DOHH2 (cell line): ENCODE results near the gene TOGARAM1.

Source experiments
- H3F3A ChIP-seq: fragments of 200-600 bp; sonication (generic), shearing (Covaris generic); 2 replicates; pipeline ENCODE4 v1.6.0; 2016; ENCODE audit warnings: antibody characterized with exemption, mild to moderate bottlenecking; ENCODE audit not compliant: control insufficient read depth, insufficient read depth
- H3K27ac ChIP-seq: fragments of 200-600 bp; sonication (generic); 2 replicates; pipeline ENCODE4 v1.5.1; 2014; ENCODE audit warnings: low read depth, mild to moderate bottlenecking, low read length, moderate library complexity
- H3K27me3 ChIP-seq: fragments of 200-600 bp; sonication (generic); 2 replicates; pipeline ENCODE4 v1.6.1; 2014; ENCODE audit warnings: mild to moderate bottlenecking, low read length, mixed read lengths; ENCODE audit not compliant: control insufficient read depth
- H3K36me3 ChIP-seq: fragments of 200-600 bp; sonication (generic); 2 replicates; pipeline ENCODE4 v1.6.1; 2014; ENCODE audit warnings: mild to moderate bottlenecking, low read length, moderate library complexity, mixed read lengths; ENCODE audit not compliant: control insufficient read depth
- H3K4me1 ChIP-seq: fragments of 200-600 bp; sonication (generic); 2 replicates; pipeline ENCODE4 v1.6.1; 2014; ENCODE audit warnings: mild to moderate bottlenecking, low read length, mixed read lengths; ENCODE audit not compliant: control insufficient read depth
- H3K4me2 ChIP-seq: fragments of 200-600 bp; sonication (generic); 2 replicates; pipeline ENCODE4 v1.6.0; 2014; ENCODE audit warnings: mild to moderate bottlenecking, low read length, moderate library complexity
- H3K4me3 ChIP-seq: fragments of 200-600 bp; sonication (generic); 2 replicates; pipeline ENCODE4 v1.5.1; 2014; ENCODE audit warnings: mild to moderate bottlenecking, low read length, mixed read lengths
- H3K79me2 ChIP-seq: fragments of 200-600 bp; sonication (generic); 2 replicates; pipeline ENCODE4 v1.6.1; 2014; ENCODE audit warnings: mild to moderate bottlenecking, low read length, mixed read lengths; ENCODE audit not compliant: control insufficient read depth
- H3K9me2 ChIP-seq: fragments of 200-600 bp; sonication (generic); replicated peaks from 2 replicates; pipeline ENCODE4 v1.6.1; 2014; ENCODE audit warnings: mild to moderate bottlenecking, low read length, mixed read lengths; ENCODE audit not compliant: control insufficient read depth
- H3K9me3 ChIP-seq: fragments of 200-600 bp; sonication (generic); 2 replicates; pipeline ENCODE4 v1.6.1; 2014; ENCODE audit warnings: antibody characterized with exemption, low read length, mixed read lengths; ENCODE audit not compliant: control insufficient read depth, insufficient read depth
- H4K20me1 ChIP-seq: fragments of 200-600 bp; sonication (generic); 2 replicates; pipeline ENCODE4 v1.6.0; 2014; ENCODE audit warnings: low read depth, mild to moderate bottlenecking, antibody characterized with exemption, low read length, moderate library complexity; ENCODE audit not compliant: control insufficient read depth, insufficient read depth
- CTCF ChIP-seq: fragments of 200-600 bp; sonication (generic); IDR thresholded peaks from one replicate; pipeline ENCODE4 v1.5.1; 2014; ENCODE audit warnings: antibody characterized with exemption, mild to moderate bottlenecking, low read depth, low read length; ENCODE audit not compliant: poor library complexity, severe bottlenecking
- EZH2phosphoT487 ChIP-seq: fragments of 200-600 bp; sonication (generic); IDR thresholded peaks from 2 replicates; pipeline ENCODE4 v1.6.1; 2017; ENCODE audit warnings: borderline replicate concordance, mild to moderate bottlenecking, antibody characterized with exemption, low read length, moderate library complexity, mixed read lengths

Gene TOGARAM1

DNA sequence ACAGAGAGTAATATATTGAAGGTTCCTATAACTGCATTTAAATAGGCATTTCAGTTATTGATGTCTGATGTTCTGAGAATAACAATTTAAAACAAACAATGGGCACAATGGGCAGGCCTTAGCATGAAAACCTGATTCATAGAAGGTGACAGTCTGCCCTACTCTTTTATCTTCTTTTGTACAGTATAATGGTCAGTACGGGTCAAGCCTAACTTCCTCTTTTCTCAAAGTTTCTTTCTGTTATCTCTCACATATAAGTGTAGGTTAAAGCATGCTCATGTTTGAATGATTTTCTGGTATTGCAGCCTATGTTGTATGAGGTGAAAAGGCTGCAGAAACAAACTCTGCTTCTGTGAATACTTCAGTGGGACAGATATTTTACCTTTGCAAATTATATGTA lies 158.1 kb downstream of the TOGARAM1 start:
- Histone ChIP-seq H3K9me3 (no peaks in the 10 kb centered on the region), H3K9me2 (no peaks in the 10 kb centered on the region), H3K79me2 (0 out of 2 replicates have a peak, but pooled peaks cover 2% of the 10 kb centered on the region), H3K4me1 (no peaks in the 10 kb centered on the region), H3K27ac (no peak overlapping the region), H4K20me1 (no peaks in the 10 kb centered on the region), H3K4me3 (no peak overlapping the region), H3K36me3 (peaks cover 86% of the 10 kb centered on the region), H3K27me3 (no peaks in the 10 kb centered on the region), H3K4me2 (no peak overlapping the region), H3F3A (peaks cover 7% of the 10 kb centered on the region; the same call in 1 of the 2 replicates)
- TF ChIP-seq CTCF: no peak
- no peak for TF ChIP-seq EZH2phosphoT487

DNA sequence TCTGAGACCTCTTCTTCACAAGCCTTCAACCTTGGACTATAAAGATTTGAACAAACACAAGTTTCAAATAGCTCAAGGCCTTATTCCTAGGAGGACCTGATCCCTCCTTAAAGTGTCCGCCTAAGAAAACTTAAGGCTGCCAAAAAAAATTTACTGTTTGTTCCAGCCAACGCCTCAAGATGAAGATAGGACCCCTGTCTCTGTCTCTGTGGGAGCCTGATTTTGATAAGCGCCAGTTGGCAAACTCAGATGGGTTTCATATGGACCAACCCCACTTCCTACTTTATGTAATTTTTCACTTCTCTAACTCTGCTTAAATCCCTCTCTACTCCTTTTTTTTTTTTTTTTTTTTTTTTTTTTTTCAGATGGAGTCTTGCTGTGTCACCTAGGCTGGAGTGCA lies 161.3 kb downstream of the TOGARAM1 start:
- Histone ChIP-seq H3K36me3 (peaks cover 76% of the 10 kb centered on the region), H3K27me3 (no peaks in the 10 kb centered on the region), H3F3A (peaks cover 4% of the 10 kb centered on the region; the same call in 1 of the 2 replicates), H3K4me3 (no peak overlapping the region), H3K9me2 (no peaks in the 10 kb centered on the region), H3K4me2 (no peak overlapping the region), H3K27ac (no peak overlapping the region), H3K79me2 (no peaks in the 10 kb centered on the region), H4K20me1 (no peaks in the 10 kb centered on the region), H3K9me3 (no peaks in the 10 kb centered on the region), H3K4me1 (no peaks in the 10 kb centered on the region)
- TF ChIP-seq CTCF (no peak), EZH2phosphoT487 (no peak)
